NT2/D1 (cell line): ENCODE measurements around the gene GRK5.

Source experiments
- SUZ12 ChIP-seq: IDR thresholded peaks from 2 replicates; pipeline ENCODE4 v1.6.1; 2011; ENCODE audit not compliant: insufficient read length, insufficient read depth; ENCODE audit errors: extremely low read depth
- YY1 ChIP-seq: IDR thresholded peaks from 2 replicates; pipeline ENCODE4 v1.6.1; 2011; ENCODE audit not compliant: insufficient read length, insufficient read depth

GRCh38 chr10:119316729-119317097 is 109.3 kb downstream of the GRK5 start:
- TF ChIP-seq YY1 (no peak), SUZ12 (no peak)
